ENCODE data around the gene UCK1.

Gene UCK1

GRCh38 chr9:131500939-131501541 lies 30.0 kb downstream of the UCK1 start:
- DNase-seq (ENCODE audit: extremely low spot score, insufficient read length, low read depth) = no peak
- no peak for FAIRE-seq

- DNase-seq (ENCODE audit: extremely low spot score, insufficient read length, low read depth) (no peak), FAIRE-seq (no peak)
These were observed 30.7 kb downstream of the UCK1 start for GRCh38 chr9:131500377-131500776.

- DNase-seq (ENCODE audit: extremely low spot score, insufficient read length, low read depth) (no peak), FAIRE-seq (no peak)
These were observed 31.8 kb downstream of the UCK1 start for GRCh38 chr9:131499254-131499767.

GRCh38 chr9:131496844-131497405 lies 34.1 kb downstream of the UCK1 start:
- FAIRE-seq = no peak
- no peak for DNase-seq (ENCODE audit: extremely low spot score, insufficient read length, low read depth)

GRCh38 chr9:131495785-131496184 lies 35.3 kb downstream of the UCK1 start:
- DNase-seq (ENCODE audit: extremely low spot score, insufficient read length, low read depth) (no peak), FAIRE-seq (no peak)

- no peak for DNase-seq (ENCODE audit: extremely low spot score, insufficient read length, low read depth)
These were observed 36.7 kb downstream of the UCK1 start for GRCh38 chr9:131494296-131494870.

GRCh38 chr9:131492070-131492469 lies 39.0 kb downstream of the UCK1 start:
- FAIRE-seq (no peak), DNase-seq (ENCODE audit: extremely low spot score, insufficient read length, low read depth) (no peak)

More at GRCh38 chr9:131494296-131494870, 36.7 kb downstream of the UCK1 start:
- no peak for FAIRE-seq

- no peak for DNase-seq (ENCODE audit: extremely low spot score, insufficient read length, low read depth)
- no peak for FAIRE-seq
These were observed 39.9 kb downstream of the UCK1 start for GRCh38 chr9:131491001-131491710.

GRCh38 chr9:131490514-131490913 lies 40.5 kb downstream of the UCK1 start:
- DNase-seq (ENCODE audit: extremely low spot score, insufficient read length, low read depth) = no peak
- FAIRE-seq = no peak

GRCh38 chr9:131487621-131488031 lies 43.4 kb downstream of the UCK1 start:
- no peak for DNase-seq (ENCODE audit: extremely low spot score, insufficient read length, low read depth)
- FAIRE-seq = no peak

GRCh38 chr9:131487001-131487400 lies 44.1 kb downstream of the UCK1 start:
- DNase-seq (ENCODE audit: extremely low spot score, insufficient read length, low read depth) (no peak), FAIRE-seq (no peak)

GRCh38 chr9:131485728-131486422 lies 45.2 kb downstream of the UCK1 start:
- no peak for FAIRE-seq
- DNase-seq (ENCODE audit: extremely low spot score, insufficient read length, low read depth) = no peak

GRCh38 chr9:131485206-131485605 lies 45.9 kb downstream of the UCK1 start:
- FAIRE-seq (no peak), DNase-seq (ENCODE audit: extremely low spot score, insufficient read length, low read depth) (no peak)

- DNase-seq (ENCODE audit: extremely low spot score, insufficient read length, low read depth) (no peak), FAIRE-seq (no peak)
These were observed 46.4 kb downstream of the UCK1 start for GRCh38 chr9:131484560-131485185.

GRCh38 chr9:131484051-131484445 lies 47.0 kb downstream of the UCK1 start:
- FAIRE-seq (no peak), DNase-seq (ENCODE audit: extremely low spot score, insufficient read length, low read depth) (no peak)

GRCh38 chr9:131483319-131484050 lies 47.6 kb downstream of the UCK1 start:
- no peak for FAIRE-seq
- DNase-seq (ENCODE audit: extremely low spot score, insufficient read length, low read depth) = no peak

- DNase-seq (ENCODE audit: extremely low spot score, insufficient read length, low read depth) (no peak), FAIRE-seq (no peak)
These were observed 48.6 kb downstream of the UCK1 start for GRCh38 chr9:131482343-131483006.

- FAIRE-seq = no peak
- DNase-seq (ENCODE audit: extremely low spot score, insufficient read length, low read depth) = no peak
These were observed 49.4 kb downstream of the UCK1 start for GRCh38 chr9:131481441-131482342.

All from GM18507 (cell line).